ENCODE measurements around the gene OAF.

Gene OAF

DNA sequence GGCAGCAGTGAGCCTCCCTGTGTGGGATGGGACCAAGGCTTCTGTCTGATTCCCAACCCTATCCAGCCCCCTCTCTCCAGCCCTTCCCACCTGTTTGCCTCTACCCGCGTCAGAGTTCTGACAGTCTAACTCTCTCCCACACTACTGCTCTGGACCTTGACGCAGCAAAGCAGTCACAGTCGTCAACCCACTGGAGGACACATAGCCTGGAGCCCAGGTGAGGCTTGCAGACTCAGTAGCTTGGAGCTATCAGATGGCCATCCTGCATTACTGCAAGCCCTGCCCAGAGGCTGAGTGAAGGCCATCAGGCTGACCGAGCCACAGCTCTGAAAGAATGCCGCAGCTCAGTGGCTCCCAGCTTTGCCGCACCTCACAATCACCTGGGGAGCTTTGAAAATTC lies 3.7 kb downstream of the OAF start:
- Histone ChIP-seq H3K36me3 (ENCODE audit: control insufficient read depth, insufficient read depth, low read length) (no peaks in the 10 kb centered on the region), H3K9me3 (ENCODE audit: control insufficient read depth, low read length) (no peaks in the 10 kb centered on the region), H3K4me3 (ENCODE audit: insufficient read depth, low read depth, low read length, poor library complexity, severe bottlenecking) (no peak overlapping the region), H3K27ac (ENCODE audit: insufficient read depth, low read length, poor library complexity, severe bottlenecking) (no peak overlapping the region), H3K27me3 (replicated peaks; ENCODE audit: control insufficient read depth, insufficient read depth, low read length, poor library complexity, severe bottlenecking) (no peaks in the 10 kb centered on the region), H3K4me1 (ENCODE audit: control insufficient read depth, insufficient read depth, low read length, poor library complexity, severe bottlenecking) (peaks cover 8% of the 10 kb centered on the region)
- DNase-seq: no peak

DNA sequence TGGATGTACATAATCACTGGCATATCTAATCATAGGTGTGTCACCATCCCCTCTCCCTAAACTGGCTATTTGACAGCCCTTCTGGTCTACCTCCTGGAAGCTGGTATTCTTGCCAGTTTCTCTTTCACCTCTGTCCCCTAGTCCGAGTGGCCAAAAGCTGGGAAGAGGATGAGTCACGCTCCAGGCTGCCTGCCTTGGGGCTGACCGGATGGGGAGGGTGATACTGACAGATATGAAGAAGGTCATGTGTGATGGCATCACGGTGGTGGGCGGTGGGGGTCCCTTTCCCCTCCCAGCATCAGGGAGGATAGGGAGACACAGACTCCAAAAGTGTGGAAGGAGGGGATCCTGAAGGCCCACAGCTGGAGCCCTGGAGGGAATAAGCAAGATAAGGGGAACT lies 4.8 kb downstream of the OAF start:
- Histone ChIP-seq H3K27me3 (replicated peaks; ENCODE audit: control insufficient read depth, insufficient read depth, low read length, poor library complexity, severe bottlenecking) (no peaks in the 10 kb centered on the region), H3K27ac (ENCODE audit: insufficient read depth, low read length, poor library complexity, severe bottlenecking) (no peak overlapping the region), H3K9me3 (ENCODE audit: control insufficient read depth, low read length) (no peaks in the 10 kb centered on the region), H3K36me3 (ENCODE audit: control insufficient read depth, insufficient read depth, low read length) (no peaks in the 10 kb centered on the region), H3K4me1 (ENCODE audit: control insufficient read depth, insufficient read depth, low read length, poor library complexity, severe bottlenecking) (peaks cover 4% of the 10 kb centered on the region), H3K4me3 (ENCODE audit: insufficient read depth, low read depth, low read length, poor library complexity, severe bottlenecking) (no peak overlapping the region)
- DNase-seq: no peak

DNA sequence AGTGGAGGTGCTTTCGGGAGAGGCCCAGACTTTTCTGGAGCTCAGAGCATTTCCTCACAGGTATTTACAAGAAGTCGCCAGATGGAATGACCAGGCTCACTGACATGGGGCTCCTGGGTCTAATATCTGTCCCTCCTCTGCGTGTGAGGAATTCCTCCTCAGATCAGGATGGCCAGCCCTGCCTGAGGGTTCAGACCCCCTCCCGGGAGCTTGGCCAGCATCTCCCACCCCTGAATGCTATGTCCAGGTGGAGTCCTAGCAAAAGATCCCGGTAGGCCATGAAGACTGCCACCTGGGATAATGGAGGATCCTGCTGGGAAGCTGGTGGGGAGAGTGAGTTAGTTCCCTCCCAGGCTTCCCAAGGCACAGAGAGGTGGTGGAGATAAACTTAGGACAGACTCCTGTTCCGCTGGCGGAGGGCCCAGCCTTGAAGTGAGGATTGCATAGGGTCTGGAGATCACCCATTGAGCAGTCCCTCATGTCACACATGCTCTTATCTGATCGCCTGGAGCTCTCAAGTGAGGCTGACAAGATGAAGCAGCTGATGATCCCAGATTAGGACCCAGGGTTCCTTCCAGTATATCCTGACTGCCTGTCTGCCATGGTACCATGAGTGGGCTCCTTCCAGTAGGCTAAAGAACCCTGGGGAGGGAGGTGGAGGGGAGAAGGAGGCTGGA lies 5.7 kb downstream of the OAF start:
- no peak for DNase-seq
- H3K36me3 ChIP-seq (ENCODE audit: control insufficient read depth, insufficient read depth, low read length): no peaks in the 10 kb centered on the region
- H3K4me1 ChIP-seq (ENCODE audit: control insufficient read depth, insufficient read depth, low read length, poor library complexity, severe bottlenecking): peaks cover under 1% of the 10 kb centered on the region
- H3K9me3 ChIP-seq (ENCODE audit: control insufficient read depth, low read length): no peaks in the 10 kb centered on the region
- H3K27me3 ChIP-seq (replicated peaks; ENCODE audit: control insufficient read depth, insufficient read depth, low read length, poor library complexity, severe bottlenecking): no peaks in the 10 kb centered on the region
- no peak overlapping the region for H3K27ac ChIP-seq (ENCODE audit: insufficient read depth, low read length, poor library complexity, severe bottlenecking)
- no peak overlapping the region for H3K4me3 ChIP-seq (ENCODE audit: insufficient read depth, low read depth, low read length, poor library complexity, severe bottlenecking)

DNA sequence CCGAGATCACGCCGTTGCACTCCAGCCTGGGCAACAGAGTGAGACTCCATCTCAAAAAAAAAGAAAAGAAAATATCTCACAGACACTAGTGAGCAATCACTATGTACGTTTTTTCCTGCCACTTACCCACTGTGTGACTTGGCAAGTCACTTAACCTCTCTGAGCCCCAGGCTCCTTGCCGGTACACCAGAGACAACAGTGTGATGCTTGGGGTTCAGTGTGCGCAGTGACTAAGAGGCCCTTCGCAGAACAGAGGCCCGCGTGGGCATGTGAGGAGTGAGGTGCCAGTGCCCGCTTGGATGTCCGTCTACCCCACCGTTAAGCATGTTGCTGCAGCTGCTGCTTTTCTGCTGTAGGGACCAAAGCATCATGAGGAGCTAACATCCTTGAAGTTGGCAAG lies 6.7 kb downstream of the OAF start:
- H3K36me3 ChIP-seq (ENCODE audit: control insufficient read depth, insufficient read depth, low read length): no peaks in the 10 kb centered on the region
- DNase-seq: no peak
- no peaks in the 10 kb centered on the region for H3K4me1 ChIP-seq (ENCODE audit: control insufficient read depth, insufficient read depth, low read length, poor library complexity, severe bottlenecking)
- H3K9me3 ChIP-seq (ENCODE audit: control insufficient read depth, low read length): no peaks in the 10 kb centered on the region
- no peak overlapping the region for H3K4me3 ChIP-seq (ENCODE audit: insufficient read depth, low read depth, low read length, poor library complexity, severe bottlenecking)
- H3K27me3 ChIP-seq (replicated peaks; ENCODE audit: control insufficient read depth, insufficient read depth, low read length, poor library complexity, severe bottlenecking): no peaks in the 10 kb centered on the region
- H3K27ac ChIP-seq (ENCODE audit: insufficient read depth, low read length, poor library complexity, severe bottlenecking): no peak overlapping the region

DNA sequence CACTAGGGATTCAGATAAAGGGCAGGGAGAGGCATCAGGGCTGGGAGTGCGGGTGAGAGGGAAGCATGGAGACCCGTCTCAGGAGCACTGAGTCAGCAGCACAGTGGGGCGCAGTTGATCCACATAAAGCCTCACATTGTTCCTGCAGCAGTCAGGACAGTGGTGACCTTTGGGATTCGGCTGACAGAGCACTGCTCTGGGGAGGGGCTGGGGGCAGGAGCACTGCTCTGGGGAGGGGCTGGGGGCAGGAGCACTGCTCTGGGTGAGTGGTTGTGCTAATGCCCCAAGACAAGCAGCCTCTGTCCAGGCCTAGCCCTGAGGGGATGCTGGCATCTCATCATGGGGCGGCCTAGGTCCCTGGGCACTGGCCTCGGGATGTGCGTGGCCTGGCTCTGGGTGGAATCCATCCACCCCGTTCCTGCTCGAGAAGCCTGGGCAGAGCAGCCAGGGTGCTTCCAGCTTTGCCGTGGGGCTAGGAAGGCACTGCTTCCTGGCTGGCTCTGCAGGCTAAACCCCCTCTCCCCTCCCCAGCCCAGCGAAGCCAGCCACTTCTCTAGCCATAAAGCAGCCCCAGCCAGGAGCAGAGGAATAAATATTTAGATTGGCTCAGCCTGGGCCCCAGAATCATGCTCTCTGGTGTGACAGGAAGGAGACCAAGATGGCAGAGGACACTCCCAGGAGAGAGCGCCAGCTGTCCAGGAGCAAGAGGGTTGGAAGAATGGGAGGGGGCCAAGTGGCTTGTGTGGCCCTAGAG lies 7.3 kb downstream of the OAF start:
- DNase-seq: no peak
- Histone ChIP-seq H3K27ac (ENCODE audit: insufficient read depth, low read length, poor library complexity, severe bottlenecking) (no peak overlapping the region), H3K9me3 (ENCODE audit: control insufficient read depth, low read length) (no peaks in the 10 kb centered on the region), H3K4me1 (ENCODE audit: control insufficient read depth, insufficient read depth, low read length, poor library complexity, severe bottlenecking) (no peaks in the 10 kb centered on the region), H3K4me3 (ENCODE audit: insufficient read depth, low read depth, low read length, poor library complexity, severe bottlenecking) (no peak overlapping the region), H3K36me3 (ENCODE audit: control insufficient read depth, insufficient read depth, low read length) (no peaks in the 10 kb centered on the region), H3K27me3 (replicated peaks; ENCODE audit: control insufficient read depth, insufficient read depth, low read length, poor library complexity, severe bottlenecking) (no peaks in the 10 kb centered on the region)

DNA sequence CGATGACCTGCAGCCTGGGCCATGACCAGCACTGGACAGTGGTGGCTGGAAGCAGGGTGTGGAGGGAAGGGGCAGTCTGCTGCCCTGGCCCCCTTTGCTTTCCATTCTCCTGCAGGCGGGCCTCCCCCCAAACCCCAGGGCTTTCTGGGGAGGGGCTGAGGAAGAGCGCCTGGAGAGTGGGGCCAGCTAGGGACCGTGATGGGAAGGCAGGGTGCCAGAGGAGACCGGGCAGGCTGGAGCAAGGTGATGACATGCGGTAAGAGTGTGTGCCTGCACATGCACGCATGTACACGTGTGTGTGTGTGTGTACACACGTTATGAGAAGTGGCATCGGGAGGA lies 7.8 kb downstream of the OAF start:
- Histone ChIP-seq H3K36me3 (ENCODE audit: control insufficient read depth, insufficient read depth, low read length) (no peaks in the 10 kb centered on the region), H3K4me1 (ENCODE audit: control insufficient read depth, insufficient read depth, low read length, poor library complexity, severe bottlenecking) (no peaks in the 10 kb centered on the region), H3K27ac (ENCODE audit: insufficient read depth, low read length, poor library complexity, severe bottlenecking) (no peak overlapping the region), H3K9me3 (ENCODE audit: control insufficient read depth, low read length) (no peaks in the 10 kb centered on the region), H3K4me3 (ENCODE audit: insufficient read depth, low read depth, low read length, poor library complexity, severe bottlenecking) (no peak overlapping the region), H3K27me3 (replicated peaks; ENCODE audit: control insufficient read depth, insufficient read depth, low read length, poor library complexity, severe bottlenecking) (no peaks in the 10 kb centered on the region)
- no peak for DNase-seq

DNA sequence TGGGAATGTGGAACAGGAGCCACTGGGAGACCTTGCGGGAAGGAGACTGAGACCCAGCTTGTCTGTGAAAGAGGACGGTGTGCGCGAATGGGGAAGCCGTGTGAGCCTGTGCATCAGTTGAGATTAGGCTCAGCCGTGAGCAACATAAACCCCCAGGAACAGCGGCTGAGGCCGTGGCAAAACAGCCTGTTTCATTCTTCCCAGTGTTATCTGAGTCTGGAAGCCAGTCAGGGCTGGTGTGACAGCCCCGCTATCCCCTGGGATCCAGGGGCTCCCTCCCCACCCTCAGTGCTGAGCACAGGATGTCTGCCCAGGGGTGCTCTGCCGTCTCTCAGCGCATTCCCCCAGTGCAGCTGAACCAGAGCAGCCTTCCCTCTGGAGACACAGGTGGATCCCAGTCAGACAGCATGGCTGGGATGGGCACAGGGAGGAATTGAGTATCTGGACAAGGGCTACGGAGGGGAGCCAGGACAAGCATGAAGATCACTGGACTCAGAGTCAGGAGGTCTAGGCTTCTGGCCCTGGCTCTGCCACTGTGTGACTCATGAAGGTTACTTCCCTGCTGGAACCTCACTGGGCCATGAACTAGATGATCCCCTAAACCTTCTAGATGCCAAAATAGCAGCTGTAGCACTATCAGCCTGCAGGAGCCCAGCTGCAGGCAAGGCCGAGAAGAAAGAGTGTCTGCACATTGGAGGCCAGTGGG lies 8.6 kb downstream of the OAF start:
- no peak overlapping the region for H3K27ac ChIP-seq (ENCODE audit: insufficient read depth, low read length, poor library complexity, severe bottlenecking)
- no peaks in the 10 kb centered on the region for H3K9me3 ChIP-seq (ENCODE audit: control insufficient read depth, low read length)
- no peaks in the 10 kb centered on the region for H3K4me1 ChIP-seq (ENCODE audit: control insufficient read depth, insufficient read depth, low read length, poor library complexity, severe bottlenecking)
- no peak overlapping the region for H3K4me3 ChIP-seq (ENCODE audit: insufficient read depth, low read depth, low read length, poor library complexity, severe bottlenecking)
- no peak for DNase-seq
- no peaks in the 10 kb centered on the region for H3K27me3 ChIP-seq (replicated peaks; ENCODE audit: control insufficient read depth, insufficient read depth, low read length, poor library complexity, severe bottlenecking)
- no peaks in the 10 kb centered on the region for H3K36me3 ChIP-seq (ENCODE audit: control insufficient read depth, insufficient read depth, low read length)

DNA sequence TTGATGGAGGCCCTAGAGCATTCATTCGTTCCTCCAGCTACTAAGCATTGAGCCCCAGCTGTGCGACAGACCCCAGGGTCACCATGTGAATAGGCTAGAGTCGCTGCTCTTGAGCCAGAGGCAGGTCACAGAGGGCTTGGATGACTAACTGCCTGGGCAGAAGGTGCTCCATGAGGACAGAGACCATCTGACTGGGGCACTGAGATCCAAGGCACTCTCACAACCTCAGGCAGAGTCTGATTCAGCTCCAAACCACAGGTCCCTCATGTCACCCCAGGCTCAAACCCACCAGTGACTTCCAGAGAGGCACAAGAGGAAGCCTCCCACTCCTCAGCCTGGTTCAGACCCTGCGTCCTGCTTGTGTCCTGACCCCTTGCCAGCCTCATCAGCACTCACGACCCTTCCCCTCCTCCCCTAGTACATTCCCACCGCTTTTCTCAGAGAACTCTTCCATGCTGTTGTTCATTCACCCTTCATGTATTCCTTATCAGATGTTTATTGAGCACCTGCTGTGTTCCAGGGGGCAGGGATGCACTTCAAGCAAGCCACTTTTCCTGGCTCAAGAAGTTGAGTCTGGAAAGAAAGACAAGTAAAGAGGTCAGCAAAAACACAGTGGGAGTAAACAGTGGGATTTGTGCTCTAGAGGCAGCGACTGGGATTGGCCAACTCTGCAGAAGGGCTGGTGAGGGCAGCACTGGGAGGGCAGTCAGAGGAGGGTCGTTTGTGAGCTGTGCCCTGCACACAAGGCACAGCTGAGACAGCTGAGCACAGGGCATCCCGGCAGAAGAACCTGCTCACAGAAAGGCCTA lies 9.3 kb downstream of the OAF start:
- no peak for DNase-seq
- Histone ChIP-seq H3K36me3 (ENCODE audit: control insufficient read depth, insufficient read depth, low read length) (no peaks in the 10 kb centered on the region), H3K9me3 (ENCODE audit: control insufficient read depth, low read length) (no peaks in the 10 kb centered on the region), H3K27ac (ENCODE audit: insufficient read depth, low read length, poor library complexity, severe bottlenecking) (no peak overlapping the region), H3K4me3 (ENCODE audit: insufficient read depth, low read depth, low read length, poor library complexity, severe bottlenecking) (no peak overlapping the region), H3K27me3 (replicated peaks; ENCODE audit: control insufficient read depth, insufficient read depth, low read length, poor library complexity, severe bottlenecking) (no peaks in the 10 kb centered on the region), H3K4me1 (ENCODE audit: control insufficient read depth, insufficient read depth, low read length, poor library complexity, severe bottlenecking) (no peaks in the 10 kb centered on the region)

DNA sequence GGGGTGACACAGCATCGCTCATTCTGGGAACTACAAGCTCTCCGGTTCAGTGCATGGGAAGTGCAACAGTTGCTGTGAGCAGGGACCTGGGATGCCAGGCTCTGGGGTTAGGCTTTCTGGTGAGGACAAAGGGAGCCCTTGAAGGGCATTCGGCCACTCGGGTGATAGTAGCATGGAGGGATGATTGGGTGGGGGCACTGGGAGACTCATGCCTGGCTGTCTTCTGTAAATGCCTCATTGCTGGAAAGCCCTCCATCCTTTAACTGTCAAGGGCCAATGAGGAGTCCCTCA lies 9.9 kb downstream of the OAF start:
- DNase-seq: no peak
- no peaks in the 10 kb centered on the region for H3K36me3 ChIP-seq (ENCODE audit: control insufficient read depth, insufficient read depth, low read length)
- H3K4me1 ChIP-seq (ENCODE audit: control insufficient read depth, insufficient read depth, low read length, poor library complexity, severe bottlenecking): no peaks in the 10 kb centered on the region
- H3K27ac ChIP-seq (ENCODE audit: insufficient read depth, low read length, poor library complexity, severe bottlenecking): no peak overlapping the region
- no peaks in the 10 kb centered on the region for H3K27me3 ChIP-seq (replicated peaks; ENCODE audit: control insufficient read depth, insufficient read depth, low read length, poor library complexity, severe bottlenecking)
- H3K4me3 ChIP-seq (ENCODE audit: insufficient read depth, low read depth, low read length, poor library complexity, severe bottlenecking): no peak overlapping the region
- no peaks in the 10 kb centered on the region for H3K9me3 ChIP-seq (ENCODE audit: control insufficient read depth, low read length)

Data from effector memory CD4-positive, alpha-beta T cell (primary cell).